KMS-11 (cell line): ENCODE measurements around the gene CSF2.

ENCODE experiments used
- H2AFZ ChIP-seq: fragments of 200-600 bp; sonication (generic); 2 replicates; pipeline ENCODE4 v1.6.1; 2016; ENCODE audit warnings: antibody characterized with exemption, mixed run types, low read depth
- H3K27ac ChIP-seq: fragments of 200-600 bp; sonication (generic); 2 replicates; pipeline ENCODE4 v1.6.1; 2016; ENCODE audit warnings: mild to moderate bottlenecking, mixed run types
- H3K27me3 ChIP-seq: fragments of 200-600 bp; sonication (generic); 2 replicates; pipeline ENCODE4 v1.6.1; 2017; ENCODE audit warnings: mild to moderate bottlenecking, low read depth, mixed run types, moderate library complexity; ENCODE audit not compliant: insufficient read depth
- H3K36me3 ChIP-seq: fragments of 200-600 bp; sonication (generic); 2 replicates; pipeline ENCODE4 v1.6.1; 2017; ENCODE audit warnings: mild to moderate bottlenecking, mixed run types; ENCODE audit not compliant: insufficient read depth
- H3K4me1 ChIP-seq: fragments of 200-600 bp; sonication (generic); 2 replicates; pipeline ENCODE4 v1.6.1; 2016; ENCODE audit warnings: mild to moderate bottlenecking, low read depth, mixed run types; ENCODE audit not compliant: poor library complexity, severe bottlenecking
- H3K4me2 ChIP-seq: fragments of 200-600 bp; sonication (generic); 2 replicates; pipeline ENCODE4 v1.7.0; 2016; ENCODE audit warnings: mild to moderate bottlenecking, mixed run types
- H3K4me3 ChIP-seq: fragments of 200-600 bp; sonication (generic); IDR thresholded peaks from 2 replicates; pipeline ENCODE4 v1.6.1; 2017; ENCODE audit warnings: low read depth, low read length, mixed read lengths; ENCODE audit not compliant: insufficient read depth
- H3K79me2 ChIP-seq: fragments of 200-600 bp; sonication (generic); 2 replicates; pipeline ENCODE4 v1.6.1; 2016; ENCODE audit warnings: low read depth, mixed run types; ENCODE audit not compliant: insufficient read depth
- H3K9ac ChIP-seq: fragments of 200-600 bp; sonication (generic); 2 replicates; pipeline ENCODE4 v1.6.1; 2016; ENCODE audit warnings: mild to moderate bottlenecking, mixed run types
- H4K20me1 ChIP-seq: fragments of 200-600 bp; sonication (generic); 2 replicates; pipeline ENCODE4 v1.6.1; 2016; ENCODE audit warnings: mild to moderate bottlenecking, mixed run types; ENCODE audit not compliant: insufficient read depth
- CTCF ChIP-seq: fragments of 200-600 bp; sonication (generic); conservative IDR thresholded peaks from 2 replicates; pipeline ENCODE4 v1.6.1; 2017; ENCODE audit warnings: low read depth, mild to moderate bottlenecking, antibody characterized with exemption, low read length, moderate library complexity, mixed read lengths

Gene CSF2

DNA sequence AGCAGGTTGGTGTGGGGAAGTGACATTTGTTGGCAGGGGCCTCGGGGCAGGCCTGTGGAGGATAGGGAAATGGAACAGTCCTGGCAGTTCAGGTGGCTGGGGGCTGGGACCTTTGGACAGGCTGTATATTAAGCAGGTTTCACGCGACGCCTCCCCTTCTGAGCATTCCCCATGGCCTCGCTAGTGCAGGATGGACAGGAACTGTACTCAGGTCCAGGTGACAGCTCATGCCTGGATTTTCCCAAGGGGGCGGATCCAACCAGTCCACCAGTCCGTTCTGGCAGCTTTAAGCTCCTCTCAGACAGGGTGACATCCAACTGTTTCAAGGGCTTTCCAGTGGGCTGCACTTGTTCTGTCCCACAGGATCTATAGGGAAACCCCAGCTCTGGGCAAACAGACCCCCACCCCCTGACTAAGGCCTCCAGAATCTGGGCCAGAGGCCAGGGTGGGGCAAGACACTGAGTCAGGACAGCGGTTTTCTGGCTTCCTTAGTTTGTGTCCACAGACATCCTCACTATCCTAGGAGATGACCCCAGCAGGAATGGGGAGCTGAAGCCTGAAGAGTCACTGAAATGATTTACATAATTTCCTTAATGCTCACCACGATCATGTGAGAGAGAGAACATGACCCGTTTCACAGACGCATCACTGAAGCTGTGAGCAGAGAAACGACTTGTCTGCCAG lies 20.9 kb downstream of the CSF2 start:
- no peaks in the 10 kb centered on the region for H3K27me3 ChIP-seq
- H3K36me3 ChIP-seq = no peaks in the 10 kb centered on the region
- H3K4me3 ChIP-seq = no peak overlapping the region
- no peaks in the 10 kb centered on the region for H4K20me1 ChIP-seq
- H3K27ac ChIP-seq = no peak overlapping the region
- H3K4me1 ChIP-seq = peaks cover 49% of the 10 kb centered on the region
- no peaks in the 10 kb centered on the region for H3K79me2 ChIP-seq
- H2AFZ ChIP-seq = no peak overlapping the region
- no peak overlapping the region for H3K9ac ChIP-seq
- TF ChIP-seq CTCF = no peak
- H3K4me2 ChIP-seq = no peak overlapping the region

DNA sequence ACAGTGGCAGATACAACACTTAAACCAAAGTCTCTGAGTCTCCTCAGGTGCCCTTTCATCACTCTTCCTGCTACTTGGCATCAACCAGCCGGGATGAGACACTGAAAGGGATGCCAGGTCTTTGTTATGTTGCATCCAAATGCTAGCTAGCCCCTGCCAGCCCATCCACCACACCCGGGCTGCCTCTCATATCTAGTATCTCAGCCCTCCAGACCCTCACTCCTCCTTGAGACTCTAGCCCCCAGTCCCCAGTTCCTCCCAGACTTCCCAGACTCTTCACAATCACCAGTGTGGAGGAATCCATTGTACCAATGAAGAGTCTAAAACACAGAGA lies 21.5 kb downstream of the CSF2 start:
- no peak overlapping the region for H3K9ac ChIP-seq
- no peak for TF ChIP-seq CTCF

GRCh38 chr5:132095424-132095972 lies 21.9 kb downstream of the CSF2 start:
- Histone ChIP-seq H3K9ac (no peak overlapping the region), H4K20me1 (no peaks in the 10 kb centered on the region), H2AFZ (no peak overlapping the region), H3K27me3 (no peaks in the 10 kb centered on the region), H3K36me3 (no peaks in the 10 kb centered on the region), H3K4me1 (peaks cover 49% of the 10 kb centered on the region), H3K79me2 (no peaks in the 10 kb centered on the region), H3K27ac (no peak overlapping the region), H3K4me3 (no peak overlapping the region), H3K4me2 (no peak overlapping the region)
- no peak for TF ChIP-seq CTCF

More for the DNA sequence above, 21.5 kb downstream of the CSF2 start:
- Histone ChIP-seq H3K27me3 (no peaks in the 10 kb centered on the region), H3K4me1 (peaks cover 49% of the 10 kb centered on the region), H3K36me3 (no peaks in the 10 kb centered on the region), H3K4me3 (no peak overlapping the region), H2AFZ (no peak overlapping the region), H3K27ac (no peak overlapping the region), H3K4me2 (no peak overlapping the region), H4K20me1 (no peaks in the 10 kb centered on the region), H3K79me2 (no peaks in the 10 kb centered on the region)

- H3K27me3 ChIP-seq = no peaks in the 10 kb centered on the region
- no peak for TF ChIP-seq CTCF
- no peak overlapping the region for H3K9ac ChIP-seq
- H3K79me2 ChIP-seq = no peaks in the 10 kb centered on the region
- H3K36me3 ChIP-seq = no peaks in the 10 kb centered on the region
- H3K4me3 ChIP-seq = no peak overlapping the region
- peaks cover 51% of the 10 kb centered on the region for H3K4me1 ChIP-seq
- no peak overlapping the region for H2AFZ ChIP-seq
- no peak overlapping the region for H3K4me2 ChIP-seq
- no peak overlapping the region for H3K27ac ChIP-seq
- no peaks in the 10 kb centered on the region for H4K20me1 ChIP-seq
Observed at GRCh38 chr5:132096904-132097303, 23.3 kb downstream of the CSF2 start.
